H9 (cell line): ENCODE results near the gene DCX. TPM values are rescaled to one million over a fixed set of nuclear protein-coding genes. Genes with fewer than 3 reads are reported as not detected.

Experiments
- DNase-seq: peaks from one replicate; pipeline ENCODE4 v3.0.0-alpha.2; 2017
- H2AFZ ChIP-seq: one replicate; pipeline ENCODE4 v1.6.1; 2013; ENCODE audit warnings: mild to moderate bottlenecking, low read length, control low read depth, moderate library complexity
- H2AK5ac ChIP-seq: 2 replicates; pipeline ENCODE4 v1.6.1; 2013; ENCODE audit warnings: low read length, control low read depth, mixed read lengths; ENCODE audit not compliant: insufficient read length
- H2BK120ac ChIP-seq: one replicate; pipeline ENCODE4 v1.6.1; 2013; ENCODE audit warnings: low read depth, mild to moderate bottlenecking, low read length, control low read depth, inconsistent platforms; ENCODE audit not compliant: poor library complexity, severe bottlenecking
- H2BK12ac ChIP-seq: 2 replicates; pipeline ENCODE4 v1.6.1; 2013; ENCODE audit warnings: low read length, control low read depth, mixed read lengths, low read depth; ENCODE audit not compliant: insufficient read length
- H2BK15ac ChIP-seq: 2 replicates; pipeline ENCODE4 v1.6.1; 2013; ENCODE audit warnings: low read depth, low read length, control low read depth
- H2BK20ac ChIP-seq: one replicate; pipeline ENCODE4 v1.6.1; 2013; ENCODE audit warnings: low read depth, mild to moderate bottlenecking, low read length, control low read depth, inconsistent platforms; ENCODE audit not compliant: poor library complexity, severe bottlenecking
- H2BK5ac ChIP-seq: 2 replicates; pipeline ENCODE4 v1.6.1; 2013; ENCODE audit warnings: low read length, control low read depth, mixed read lengths; ENCODE audit not compliant: insufficient read length
- H3K14ac ChIP-seq: 2 replicates; pipeline ENCODE4 v1.6.1; 2013; ENCODE audit warnings: low read length, control low read depth; ENCODE audit not compliant: insufficient read depth
- H3K18ac ChIP-seq: 2 replicates; pipeline ENCODE4 v1.6.1; 2013; ENCODE audit warnings: low read depth, mild to moderate bottlenecking, mixed read lengths, low read length, control low read depth; ENCODE audit not compliant: insufficient read length
- H3K23ac ChIP-seq: 2 replicates; pipeline ENCODE4 v1.6.1; 2013; ENCODE audit warnings: low read length, control low read depth, mixed read lengths, low read depth; ENCODE audit not compliant: insufficient read length
- H3K23me2 ChIP-seq: 2 replicates; pipeline ENCODE4 v1.6.1; 2013; ENCODE audit warnings: low read depth, mild to moderate bottlenecking, mixed read lengths, low read length, control low read depth; ENCODE audit not compliant: insufficient read length, poor library complexity, severe bottlenecking
- H3K27ac ChIP-seq: 2 replicates; pipeline ENCODE4 v1.5.1; 2013; ENCODE audit warnings: low read length, control low read depth, mixed read lengths, low read depth; ENCODE audit not compliant: insufficient read length
- H3K27me3 ChIP-seq: 2 replicates; pipeline ENCODE4 v1.6.1; 2013; ENCODE audit warnings: low read length, control low read depth, inconsistent platforms; ENCODE audit not compliant: insufficient read depth
- H3K4ac ChIP-seq: 2 replicates; pipeline ENCODE4 v1.6.1; 2013; ENCODE audit warnings: low read depth, mild to moderate bottlenecking, control low read depth, inconsistent platforms, low read length, moderate library complexity
- H3K4me1 ChIP-seq: 2 replicates; pipeline ENCODE4 v1.6.1; 2013; ENCODE audit warnings: low read length, control low read depth, inconsistent platforms; ENCODE audit not compliant: insufficient read depth
- H3K4me2 ChIP-seq: 2 replicates; pipeline ENCODE4 v1.6.1; 2013; ENCODE audit warnings: low read length, control low read depth, mixed read lengths; ENCODE audit not compliant: insufficient read length, insufficient read depth
- H3K56ac ChIP-seq: 2 replicates; pipeline ENCODE4 v1.6.1; 2013; ENCODE audit warnings: low read depth, mild to moderate bottlenecking, mixed read lengths, low read length, control low read depth; ENCODE audit not compliant: insufficient read length
- H3K79me1 ChIP-seq: 2 replicates; pipeline ENCODE4 v1.6.1; 2013; ENCODE audit warnings: low read depth, mild to moderate bottlenecking, moderate library complexity, low read length, control low read depth, inconsistent platforms; ENCODE audit not compliant: insufficient read depth, poor library complexity, severe bottlenecking
- H3K79me2 ChIP-seq: 2 replicates; pipeline ENCODE4 v1.6.1; 2013; ENCODE audit warnings: low read length, control low read depth, inconsistent platforms; ENCODE audit not compliant: insufficient read depth
- H3K9ac ChIP-seq: 2 replicates; pipeline ENCODE4 v1.6.1; 2013; ENCODE audit warnings: low read length, control low read depth, mixed read lengths; ENCODE audit not compliant: insufficient read length; ENCODE audit errors: extremely low read depth
- H3K9me3 ChIP-seq: one replicate; pipeline ENCODE4 v1.6.1; 2013; ENCODE audit warnings: low read depth, low read length, inconsistent platforms; ENCODE audit not compliant: control insufficient read depth
- H3T11ph ChIP-seq: one replicate; pipeline ENCODE4 v1.6.1; 2013; ENCODE audit warnings: mild to moderate bottlenecking, low read length, control low read depth, inconsistent platforms
- H4K20me1 ChIP-seq: one replicate; pipeline ENCODE4 v1.6.1; 2013; ENCODE audit not compliant: control insufficient read depth, insufficient read length, insufficient read depth
- H4K5ac ChIP-seq: 2 replicates; pipeline ENCODE4 v1.6.1; 2013; ENCODE audit warnings: low read depth, mild to moderate bottlenecking, mixed read lengths, low read length, control low read depth; ENCODE audit not compliant: insufficient read length
- H4K8ac ChIP-seq: replicated peaks from 2 replicates; pipeline ENCODE4 v1.6.1; 2013; ENCODE audit warnings: low read length, control low read depth, mixed read lengths, low read depth; ENCODE audit not compliant: insufficient read length
- H4K91ac ChIP-seq: 2 replicates; pipeline ENCODE4 v1.6.1; 2013; ENCODE audit warnings: low read depth, mild to moderate bottlenecking, moderate library complexity, mixed read lengths, low read length, control low read depth; ENCODE audit not compliant: insufficient read length
- H3K27ac Mint-ChIP-seq, 3 experiments: 2 replicates in 2 of 3; 3 replicates in 1 of 3; pipeline ENCODE4 v1.8.0; 2020 to 2021; ENCODE audit warnings: mixed read lengths in 3 of 3, mild to moderate bottlenecking in 1 of 3, moderate library complexity in 1 of 3
- H3K27me3 Mint-ChIP-seq: 2 replicates; pipeline ENCODE4 v1.8.0; 2021; ENCODE audit warnings: low read depth, mild to moderate bottlenecking, moderate library complexity, mixed read lengths
- H3K36me3 Mint-ChIP-seq, 3 experiments: 2 replicates in 2 of 3; 3 replicates in 1 of 3; pipeline ENCODE4 v1.8.0; 2020 to 2021; ENCODE audit warnings: low read depth in 3 of 3, mixed read lengths in 3 of 3; ENCODE audit not compliant: insufficient read depth in 1 of 3
- H3K4me1 Mint-ChIP-seq, 2 experiments: 2 replicates each; pipeline ENCODE4 v1.8.0; 2020; ENCODE audit warnings: mixed read lengths in 2 of 2
- H3K4me3 Mint-ChIP-seq, 2 experiments: 2 replicates in 1 of 2; 3 replicates in 1 of 2; pipeline ENCODE4 v1.8.0; 2020 to 2021; ENCODE audit warnings: mild to moderate bottlenecking in 2 of 2, mixed read lengths in 2 of 2, moderate library complexity in 1 of 2
- H3K9me3 Mint-ChIP-seq, 2 experiments: 2 replicates in 1 of 2; 3 replicates in 1 of 2; pipeline ENCODE4 v1.8.0; 2020; ENCODE audit warnings: mild to moderate bottlenecking in 2 of 2, mixed read lengths in 2 of 2, moderate library complexity in 1 of 2
- WGBS: extraction: QIAGEN DNeasy Blood & Tissue Kit; methylation state at CpG from one replicate; pipeline ENCODE4 v1.1.7; 2013; ENCODE audit warnings: missing lambda C conversion rate, low lambda C conversion rate, mixed read lengths; ENCODE audit not compliant: insufficient read length; ENCODE audit errors: extremely low coverage; 5-methylcytosine and 5-hydroxymethylcytosine counted together
- total RNA-seq: library from RNA; stranded (reverse); gene quantifications from 2 replicates; pipeline ENCODE4 v1.2.1, GENCODE V29; 2021
- TF ChIP-seq, protein P1 (sequence below): fragments of 200-600 bp; sonication (generic); conservative IDR thresholded peaks from 3 replicates; pipeline ENCODE4 v1.8.0; 2021; ENCODE audit warnings: antibody characterized with exemption, mild to moderate bottlenecking

The DCX gene
- total RNA-seq, 1 experiment from 2014 or later: 2.0 TPM

GRCh38 chrX:111309083-111309482 is 102.9 kb downstream of the DCX start:
- H3K4me3 Mint-ChIP-seq: no peak overlapping the region
- H2BK20ac ChIP-seq: no peak overlapping the region
- H3K27me3 ChIP-seq: no peaks in the 10 kb centered on the region
- no peaks in the 10 kb centered on the region for H3K9me3 ChIP-seq
- H3K4ac ChIP-seq: no peak overlapping the region
- no peaks in the 10 kb centered on the region for H3K23me2 ChIP-seq
- no peaks in the 10 kb centered on the region for H3K79me2 ChIP-seq
- H2BK5ac ChIP-seq: no peak overlapping the region
- no peak overlapping the region for H2BK12ac ChIP-seq
- no peak overlapping the region for H3K9ac ChIP-seq
- TF ChIP-seq, protein P1, sequence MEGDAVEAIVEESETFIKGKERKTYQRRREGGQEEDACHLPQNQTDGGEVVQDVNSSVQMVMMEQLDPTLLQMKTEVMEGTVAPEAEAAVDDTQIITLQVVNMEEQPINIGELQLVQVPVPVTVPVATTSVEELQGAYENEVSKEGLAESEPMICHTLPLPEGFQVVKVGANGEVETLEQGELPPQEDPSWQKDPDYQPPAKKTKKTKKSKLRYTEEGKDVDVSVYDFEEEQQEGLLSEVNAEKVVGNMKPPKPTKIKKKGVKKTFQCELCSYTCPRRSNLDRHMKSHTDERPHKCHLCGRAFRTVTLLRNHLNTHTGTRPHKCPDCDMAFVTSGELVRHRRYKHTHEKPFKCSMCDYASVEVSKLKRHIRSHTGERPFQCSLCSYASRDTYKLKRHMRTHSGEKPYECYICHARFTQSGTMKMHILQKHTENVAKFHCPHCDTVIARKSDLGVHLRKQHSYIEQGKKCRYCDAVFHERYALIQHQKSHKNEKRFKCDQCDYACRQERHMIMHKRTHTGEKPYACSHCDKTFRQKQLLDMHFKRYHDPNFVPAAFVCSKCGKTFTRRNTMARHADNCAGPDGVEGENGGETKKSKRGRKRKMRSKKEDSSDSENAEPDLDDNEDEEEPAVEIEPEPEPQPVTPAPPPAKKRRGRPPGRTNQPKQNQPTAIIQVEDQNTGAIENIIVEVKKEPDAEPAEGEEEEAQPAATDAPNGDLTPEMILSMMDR: no peak
- no peak overlapping the region for H4K91ac ChIP-seq
- no peak overlapping the region for H3K27ac ChIP-seq
- H3K14ac ChIP-seq: no peak overlapping the region
- H2BK120ac ChIP-seq: no peak overlapping the region
- H2AK5ac ChIP-seq: no peak overlapping the region
- H3K79me1 ChIP-seq: no peaks in the 10 kb centered on the region
- no peak overlapping the region for H2AFZ ChIP-seq
- no peak overlapping the region for H4K8ac ChIP-seq
- no peaks in the 10 kb centered on the region for H3K36me3 Mint-ChIP-seq
- no peak overlapping the region for H3K56ac ChIP-seq
- H3T11ph ChIP-seq: no peak overlapping the region
- H3K18ac ChIP-seq: no peak overlapping the region
- no peak overlapping the region for H3K4me2 ChIP-seq
- H4K20me1 ChIP-seq: no peaks in the 10 kb centered on the region
- no CpG with 5 or more reads among the region's 2 CpGs for WGBS
- H3K4me1 ChIP-seq: peaks cover 2% of the 10 kb centered on the region; the same call in 1 of the 2 replicates
- no peak overlapping the region for H4K5ac ChIP-seq
- H3K27me3 Mint-ChIP-seq: no peaks in the 10 kb centered on the region
- no peak overlapping the region for H2BK15ac ChIP-seq
- DNase-seq: no peak
- peaks cover 6 to 14% of the 10 kb centered on the region in 2 experiments for H3K4me1 Mint-ChIP-seq
- H3K9me3 Mint-ChIP-seq: no peaks in the 10 kb centered on the region
- H3K23ac ChIP-seq: no peak overlapping the region
- no peak overlapping the region for H3K27ac Mint-ChIP-seq
